SK-N-SH treated with all-trans-retinoic acid at 6 μM for 48 hours (cell line): ENCODE data around the gene HM13.

ENCODE experiments used
- ATAC-seq: fragments of 200-7000 bp; cut with Tn5 transposase; 3 replicates; pipeline ENCODE4 v1.9.1; 2020; ENCODE audit warnings: mild to moderate bottlenecking, moderate library complexity
- ARNTL ChIP-seq: fragments of 450-650 bp; formaldehyde crosslinking; IDR thresholded peaks from 2 replicates; pipeline ENCODE4 v1.5.0; 2020; ENCODE audit warnings: low read depth, mild to moderate bottlenecking, moderate library complexity, borderline replicate concordance
- BACH2 ChIP-seq: fragments of 250-450 bp; sonication (Bioruptor Pico); IDR thresholded peaks from 2 replicates; pipeline ENCODE4 v1.9.0; 2021; ENCODE audit warnings: mild to moderate bottlenecking, borderline replicate concordance
- CREB5 ChIP-seq: fragments of 250-450 bp; sonication (Bioruptor Pico); IDR thresholded peaks from 2 replicates; pipeline ENCODE4 v1.5.1; 2020; ENCODE audit warnings: low read depth, mild to moderate bottlenecking, moderate library complexity
- CSDC2 ChIP-seq: fragments of 250-450 bp; sonication (Bioruptor Pico); IDR thresholded peaks from 2 replicates; pipeline ENCODE4 v1.5.0; 2020; ENCODE audit warnings: mild to moderate bottlenecking, moderate library complexity
- ESRRG ChIP-seq: fragments of 250-450 bp; sonication (Bioruptor Pico); IDR thresholded peaks from 2 replicates; pipeline ENCODE4 v1.6.1; 2021; ENCODE audit warnings: mild to moderate bottlenecking
- GLIS3 ChIP-seq: fragments of 250-450 bp; sonication (Bioruptor Pico); IDR thresholded peaks from 2 replicates; pipeline ENCODE4 v1.5.0; 2020; ENCODE audit warnings: mild to moderate bottlenecking, moderate library complexity
- ISL1 ChIP-seq: fragments of 250-450 bp; sonication (Bioruptor Pico); IDR thresholded peaks from 2 replicates; pipeline ENCODE4 v2.1.2; 2022; ENCODE audit warnings: mild to moderate bottlenecking, moderate library complexity
- OSR1 ChIP-seq: fragments of 250-450 bp; sonication (Bioruptor Pico); IDR thresholded peaks from 2 replicates; pipeline ENCODE4 v1.8.0; 2022; ENCODE audit warnings: moderate library complexity, mild to moderate bottlenecking, inconsistent platforms
- PATZ1 ChIP-seq: fragments of 250-450 bp; sonication (Bioruptor Pico); IDR thresholded peaks from 2 replicates; pipeline ENCODE4 v1.8.0; 2020; ENCODE audit warnings: mild to moderate bottlenecking, moderate library complexity, borderline replicate concordance
- POU6F1 ChIP-seq: fragments of 250-450 bp; sonication (Bioruptor Pico); IDR thresholded peaks from 2 replicates; pipeline ENCODE4 v1.8.0; 2021; ENCODE audit warnings: low read depth, mild to moderate bottlenecking, moderate library complexity, borderline replicate concordance
- PPARA ChIP-seq: fragments of 250-450 bp; sonication (Bioruptor Pico); IDR thresholded peaks from 2 replicates; pipeline ENCODE4 v1.5.0; 2020; ENCODE audit warnings: mild to moderate bottlenecking, borderline replicate concordance
- RARB ChIP-seq: fragments of 250-450 bp; sonication (Bioruptor Pico); IDR thresholded peaks from 2 replicates; pipeline ENCODE4 v1.8.0; 2021; ENCODE audit warnings: mild to moderate bottlenecking, moderate library complexity
- SNAI2 ChIP-seq: fragments of 250-450 bp; sonication (Bioruptor Pico); IDR thresholded peaks from 2 replicates; pipeline ENCODE4 v1.5.0; 2020; ENCODE audit warnings: mild to moderate bottlenecking, moderate library complexity
- TCF4 ChIP-seq: fragments of 250-450 bp; sonication (Bioruptor Pico); IDR thresholded peaks from 2 replicates; pipeline ENCODE4 v1.8.0; 2021; ENCODE audit warnings: mild to moderate bottlenecking, moderate library complexity, borderline replicate concordance
- TOX ChIP-seq: fragments of 250-450 bp; sonication (Bioruptor Pico); IDR thresholded peaks from 2 replicates; pipeline ENCODE4 v1.8.0; 2021; ENCODE audit warnings: mild to moderate bottlenecking, moderate library complexity, borderline replicate concordance
- TSHZ2 ChIP-seq: fragments of 250-450 bp; sonication (Bioruptor Pico); IDR thresholded peaks from 2 replicates; pipeline ENCODE4 v1.5.0; 2020; ENCODE audit warnings: mild to moderate bottlenecking, moderate library complexity
- ZC3H10 ChIP-seq: fragments of 250-450 bp; sonication (Bioruptor Pico); IDR thresholded peaks from 2 replicates; pipeline ENCODE4 v1.5.1; 2021; ENCODE audit warnings: mild to moderate bottlenecking, moderate library complexity
- ZFP3 ChIP-seq: fragments of 250-450 bp; sonication (Bioruptor Pico); IDR thresholded peaks from 2 replicates; pipeline ENCODE4 v1.5.0; 2020; ENCODE audit warnings: mild to moderate bottlenecking, moderate library complexity
- ZFP30 ChIP-seq: fragments of 450-650 bp; formaldehyde crosslinking; IDR thresholded peaks from 2 replicates; pipeline ENCODE4 v1.5.0; 2022; ENCODE audit warnings: mild to moderate bottlenecking, moderate library complexity
- ZNF565 ChIP-seq: fragments of 450-650 bp; formaldehyde crosslinking; conservative IDR thresholded peaks from 2 replicates; pipeline ENCODE4 v1.5.0; 2020; ENCODE audit warnings: low read depth, mild to moderate bottlenecking, moderate library complexity
- ZNF70 ChIP-seq: fragments of 450-650 bp; formaldehyde crosslinking; IDR thresholded peaks from 2 replicates; pipeline ENCODE4 v1.5.0; 2020; ENCODE audit warnings: mild to moderate bottlenecking, moderate library complexity
- ZNF8 ChIP-seq: fragments of 450-650 bp; formaldehyde crosslinking; IDR thresholded peaks from 2 replicates; pipeline ENCODE4 v1.5.0; 2020; ENCODE audit warnings: mild to moderate bottlenecking, moderate library complexity

HM13 gene

GRCh38 chr20:31476294-31476585 is 38.0 kb upstream of the HM13 start:
- no peak for TF ChIP-seq ZNF565 (CRISPR knock-in tag)
- TF ChIP-seq ISL1 (CRISPR knock-in tag): no peak
- no peak for TF ChIP-seq OSR1 (CRISPR knock-in tag)
- no peak for TF ChIP-seq ZFP30 (CRISPR knock-in tag)
- ATAC-seq: no peak; the same call in 2 of the 3 replicates

- no peak for ATAC-seq
- TF ChIP-seq TOX (CRISPR knock-in tag): no peak
- TF ChIP-seq PATZ1 (CRISPR knock-in tag): no peak
- no peak for TF ChIP-seq CSDC2
- no peak for TF ChIP-seq BACH2 (CRISPR knock-in tag)
- TF ChIP-seq ZFP3: no peak
- no peak for TF ChIP-seq ESRRG (CRISPR knock-in tag)
- TF ChIP-seq ZNF565 (CRISPR knock-in tag): no peak
- TF ChIP-seq ARNTL: no peak
- TF ChIP-seq ZNF8 (CRISPR knock-in tag): no peak
Observed at GRCh38 chr20:31476643-31477215, 37.5 kb upstream of the HM13 start.

- ATAC-seq: no peak
Observed at GRCh38 chr20:31484001-31484400, 30.2 kb upstream of the HM13 start.

GRCh38 chr20:31485450-31486339 is 28.5 kb upstream of the HM13 start:
- peak; percentile 90 for ATAC-seq
- TF ChIP-seq ZFP3: no peak
- TF ChIP-seq OSR1 (CRISPR knock-in tag): no peak
- no peak for TF ChIP-seq TSHZ2 (CRISPR knock-in tag)
- no peak for TF ChIP-seq ZC3H10 (CRISPR knock-in tag)
- TF ChIP-seq RARB (CRISPR knock-in tag): no peak
- no peak for TF ChIP-seq TOX (CRISPR knock-in tag)
- TF ChIP-seq CSDC2: no peak
- TF ChIP-seq TCF4 (CRISPR knock-in tag): no peak

More at GRCh38 chr20:31484001-31484400, 30.2 kb upstream of the HM13 start:
- no peak for TF ChIP-seq ZFP3
- TF ChIP-seq SNAI2 (CRISPR knock-in tag): no peak
- TF ChIP-seq ZC3H10 (CRISPR knock-in tag): no peak
- no peak for TF ChIP-seq ARNTL
- no peak for TF ChIP-seq CREB5 (CRISPR knock-in tag)

GRCh38 chr20:31488115-31488514 is 26.1 kb upstream of the HM13 start:
- no peak for ATAC-seq
- TF ChIP-seq ARNTL (no peak), TOX (CRISPR knock-in tag) (no peak), GLIS3 (CRISPR knock-in tag) (no peak), ESRRG (CRISPR knock-in tag) (no peak), ZNF70 (CRISPR knock-in tag) (no peak), TSHZ2 (CRISPR knock-in tag) (no peak), PPARA (no peak), POU6F1 (CRISPR knock-in tag) (no peak)
